GM23338 (cell line): ENCODE data around the gene ST6GALNAC1.

Source experiments
- CREB1 ChIP-seq: fragments of 250-450 bp; sonication (Bioruptor Pico); IDR thresholded peaks from 2 replicates; pipeline ENCODE4 v1.5.0; 2020; ENCODE audit warnings: low read depth, mild to moderate bottlenecking, moderate library complexity
- CTCF ChIP-seq, 2 experiments: fragments of 200-600 bp in 1 of 2; sonication (generic) in 1 of 2; conservative IDR thresholded peaks; 2 replicates each; pipeline versions ENCODE4 v1.5.1 to v1.6.1; 2016 to 2017; ENCODE audit warnings: antibody characterized with exemption in 2 of 2, low read depth in 2 of 2, mild to moderate bottlenecking in 2 of 2, moderate library complexity in 1 of 2
- EZH2 ChIP-seq: fragments of 200-600 bp; sonication (generic); IDR thresholded peaks from one replicate; pipeline ENCODE4 v1.8.0; 2017; ENCODE audit warnings: antibody characterized with exemption, mild to moderate bottlenecking, low read depth; ENCODE audit not compliant: unreplicated experiment
- JUNB ChIP-seq: IDR thresholded peaks from one replicate; pipeline ENCODE4 v1.6.1; 2016; ENCODE audit warnings: antibody characterized with exemption; ENCODE audit not compliant: unreplicated experiment
- REST ChIP-seq: IDR thresholded peaks from one replicate; pipeline ENCODE4 v1.6.1; 2018; ENCODE audit warnings: antibody characterized with exemption; ENCODE audit not compliant: unreplicated experiment
- ZNF114 ChIP-seq: fragments of 250-450 bp; sonication (Bioruptor Pico); IDR thresholded peaks from 2 replicates; pipeline ENCODE4 v1.5.0; 2020; ENCODE audit warnings: mild to moderate bottlenecking, moderate library complexity

GRCh38 chr17:76644995-76645394 lies 1.4 kb upstream of the ST6GALNAC1 start:
- TF ChIP-seq CTCF (conservative IDR thresholded peaks at IDR 0.05; ENCODE audit: low read depth in 2 of 2), result no peak
- no peak for TF ChIP-seq EZH2
- no peak for TF ChIP-seq JUNB
- no peak for TF ChIP-seq REST
- TF ChIP-seq ZNF114 (CRISPR knock-in tag), result no peak
- TF ChIP-seq CREB1 (CRISPR knock-in tag), result no peak
